ENCODE measurements around the gene MON2.
"Not testable (repeated sequence)": the region's sequence is repeated elsewhere in the genome, so short reads cannot be mapped to it uniquely, and the experiment has no call there.

MON2 gene

GRCh38 chr12:62466594-62467491, at the start of gene MON2:
MON2 (plus strand) TSS chr12:62466826; CDS start chr12:62467208, 382 bp downstream.
- DNase-seq (ENCODE audit: low read depth in 2 of 2) = peak; percentile 79 to 80

- no peak for DNase-seq (ENCODE audit: low read depth in 2 of 2)
Observed at GRCh38 chr12:62426089-62426488, 40.5 kb upstream of the MON2 start.

- DNase-seq (ENCODE audit: low read depth in 2 of 2) = no peak
Observed at GRCh38 chr12:62429457-62429856, 37.2 kb upstream of the MON2 start.

GRCh38 chr12:62434494-62435302, 31.9 kb upstream of the MON2 start:
- DNase-seq (ENCODE audit: low read depth in 2 of 2) = no peak

GRCh38 chr12:62435303-62436163, 31.1 kb upstream of the MON2 start:
- DNase-seq (ENCODE audit: low read depth in 2 of 2) = no peak

- no peak for DNase-seq (ENCODE audit: low read depth in 2 of 2)
Observed at GRCh38 chr12:62436164-62436503, 30.5 kb upstream of the MON2 start.

GRCh38 chr12:62438098-62438692, 28.4 kb upstream of the MON2 start:
- DNase-seq (ENCODE audit: low read depth in 2 of 2) = no peak

GRCh38 chr12:62446754-62447452, 19.7 kb upstream of the MON2 start:
- DNase-seq (ENCODE audit: low read depth in 2 of 2) = no peak

- no peak for DNase-seq (ENCODE audit: low read depth in 2 of 2)
Observed at GRCh38 chr12:62448436-62448835, 18.2 kb upstream of the MON2 start.

- DNase-seq (ENCODE audit: low read depth in 2 of 2) = not testable (repeated sequence)
Observed at GRCh38 chr12:62455429-62455828, 11.2 kb upstream of the MON2 start.

GRCh38 chr12:62458626-62459025, 8.0 kb upstream of the MON2 start:
- DNase-seq (ENCODE audit: low read depth in 2 of 2) = no peak

GRCh38 chr12:62459976-62460375, 6.7 kb upstream of the MON2 start:
- DNase-seq (ENCODE audit: low read depth in 2 of 2) = no peak

GRCh38 chr12:62461171-62461837, 5.3 kb upstream of the MON2 start:
- not testable (repeated sequence) for DNase-seq (ENCODE audit: low read depth in 2 of 2)

- DNase-seq (ENCODE audit: low read depth in 2 of 2) = not testable (repeated sequence)
Observed at GRCh38 chr12:62463252-62463651, 3.4 kb upstream of the MON2 start.

GRCh38 chr12:62466018-62466593, 520 bp upstream of the MON2 start:
- no peak for DNase-seq (ENCODE audit: low read depth in 2 of 2)

GRCh38 chr12:62468397-62468796, 1.8 kb downstream of the MON2 start:
- no peak for DNase-seq (ENCODE audit: low read depth in 2 of 2)

- no peak for DNase-seq (ENCODE audit: low read depth in 2 of 2)
Observed at GRCh38 chr12:62468935-62469334, 2.3 kb downstream of the MON2 start.

- no peak for DNase-seq (ENCODE audit: low read depth in 2 of 2)
Observed at GRCh38 chr12:62469704-62470103, 3.1 kb downstream of the MON2 start.

- no peak for DNase-seq (ENCODE audit: low read depth in 2 of 2)
Observed at GRCh38 chr12:62471734-62472133, 5.1 kb downstream of the MON2 start.

GRCh38 chr12:62472472-62472871, 5.8 kb downstream of the MON2 start:
- no peak for DNase-seq (ENCODE audit: low read depth in 2 of 2)
